Right renal cortex interstitium (tissue), 3 donors: ENCODE results near the gene XXYLT1. TPM values are rescaled to one million over a fixed set of nuclear protein-coding genes. Genes with fewer than 3 reads are reported as not detected.

Source experiments
- DNase-seq, 3 donors: peaks; one replicate each; pipeline ENCODE4 v3.0.0-alpha.2; 2013; ENCODE audit warnings: low read depth in 3 of 3, low spot score in 2 of 3
- polyA plus RNA-seq, 3 donors: library from polyadenylated mRNA; unstranded; fragments of 120-200 nt; gene quantifications; one replicate each; pipeline ENCODE4 v1.2.1, GENCODE V29; 2013; ENCODE audit not compliant: insufficient read length in 3 of 3

XXYLT1 gene
- polyA plus RNA-seq, 3 donors = 29.7 to 32.4 (median 30.3) TPM

GRCh38 chr3:195172896-195173295 lies 98.1 kb downstream of the XXYLT1 start:
- DNase-seq = no peak

- no peak for DNase-seq
These were observed 98.8 kb downstream of the XXYLT1 start for GRCh38 chr3:195172039-195172684.

- DNase-seq = no peak
These were observed 99.7 kb downstream of the XXYLT1 start for GRCh38 chr3:195171093-195171873.

GRCh38 chr3:195170496-195170895 lies 100.5 kb downstream of the XXYLT1 start:
- no peak for DNase-seq

GRCh38 chr3:195169011-195169649 lies 101.8 kb downstream of the XXYLT1 start:
- DNase-seq = no peak

GRCh38 chr3:195168009-195168762 lies 102.8 kb downstream of the XXYLT1 start:
- no peak for DNase-seq

- no peak for DNase-seq
These were observed 105.2 kb downstream of the XXYLT1 start for GRCh38 chr3:195165790-195166189.

GRCh38 chr3:195165265-195165609 lies 105.7 kb downstream of the XXYLT1 start:
- DNase-seq = no peak

GRCh38 chr3:195164573-195165264 lies 106.2 kb downstream of the XXYLT1 start:
- DNase-seq = no peak

- no peak for DNase-seq
These were observed 107.0 kb downstream of the XXYLT1 start for GRCh38 chr3:195163719-195164572.

- DNase-seq = no peak
These were observed 108.1 kb downstream of the XXYLT1 start for GRCh38 chr3:195162816-195163215.

- DNase-seq = no peak
These were observed 108.8 kb downstream of the XXYLT1 start for GRCh38 chr3:195162033-195162669.

- DNase-seq = no peak
These were observed 110.0 kb downstream of the XXYLT1 start for GRCh38 chr3:195160908-195161434.

- no peak for DNase-seq
These were observed 110.6 kb downstream of the XXYLT1 start for GRCh38 chr3:195160257-195160898.

- no peak for DNase-seq
These were observed 111.2 kb downstream of the XXYLT1 start for GRCh38 chr3:195159814-195160165.

GRCh38 chr3:195159117-195159813 lies 111.7 kb downstream of the XXYLT1 start:
- DNase-seq = no peak

GRCh38 chr3:195156286-195156890 lies 114.6 kb downstream of the XXYLT1 start:
- DNase-seq = no peak
